Testis (tissue), 3 donors: ENCODE results near the gene PSTK. TPM values are rescaled to one million over a fixed set of nuclear protein-coding genes. Genes with fewer than 3 reads are reported as not detected.

Source experiments
- DNase-seq: peaks from one replicate; pipeline ENCODE4 v3.0.0-alpha.2; 2019
- H3K27ac ChIP-seq, 2 donors: fragments of 200-600 bp; sonication (generic); one replicate each; pipeline ENCODE4 v1.5.1; 2019
- H3K27me3 ChIP-seq: fragments of 200-600 bp; sonication (generic); one replicate; pipeline ENCODE4 v1.5.1; 2019
- H3K36me3 ChIP-seq: fragments of 200-600 bp; sonication (generic); one replicate; pipeline ENCODE4 v1.5.1; 2017; ENCODE audit warnings: low read depth; ENCODE audit errors: missing control alignments
- H3K4me1 ChIP-seq: fragments of 200-600 bp; sonication (generic); one replicate; pipeline ENCODE4 v1.5.1; 2019
- H3K4me3 ChIP-seq, 2 donors: fragments of 200-600 bp; sonication (generic); one replicate each; pipeline ENCODE4 v1.5.1; 2017 to 2019
- H3K9me3 ChIP-seq: fragments of 200-600 bp; sonication (generic); one replicate; pipeline ENCODE4 v1.5.1; 2017
- POLR2A ChIP-seq: fragments of 450-650 bp; IDR thresholded peaks from one replicate; pipeline ENCODE4 v1.6.1; 2017; ENCODE audit warnings: antibody characterized with exemption, mild to moderate bottlenecking, moderate library complexity
- WGBS, 2 donors: methylation state at CpG; one replicate each; pipeline ENCODE4 v1.1.5; 2018; 5-methylcytosine and 5-hydroxymethylcytosine counted together
- intact Hi-C: fragments of 100-400 bp; cut with DNase I; formaldehyde crosslinking; loops from one replicate; pipeline ENCODE4 v1.15.1; 2023; ENCODE audit warnings: low total_unique reads
- polyA plus RNA-seq: library from polyadenylated mRNA; stranded (reverse); fragments of 350-450 nt; fragmentation: Illumina TruSeq; extraction: RNeasy Lipid Tissue Mini Kit (QIAGEN cat#74804); gene quantifications from one replicate; pipeline ENCODE4 v1.2.3, GENCODE V29; 2014; ENCODE audit warnings: low read depth, low replicate concordance; ENCODE audit not compliant: insufficient read depth
- total RNA-seq, 2 donors: library from RNA; depleted of rRNA; stranded (reverse); fragments of >200 nt; gene quantifications; one replicate each; pipeline ENCODE4 v1.2.3, GENCODE V29; 2016
- TF ChIP-seq, protein P1 (sequence below), 3 experiments: fragments of 450-650 bp in 2 of 3; fragments of 200-600 bp in 1 of 3; sonication (generic) in 1 of 3; IDR thresholded peaks; one replicate each; pipeline ENCODE4 v1.5.1; 2016 to 2019; ENCODE audit warnings: antibody characterized with exemption in 3 of 3, mild to moderate bottlenecking in 2 of 3, moderate library complexity in 1 of 3

Gene PSTK
- total and polyA plus RNA-seq, 3 donors from 2014 or later = 12.1 to 19.1 (median 15.7) TPM

DNA sequence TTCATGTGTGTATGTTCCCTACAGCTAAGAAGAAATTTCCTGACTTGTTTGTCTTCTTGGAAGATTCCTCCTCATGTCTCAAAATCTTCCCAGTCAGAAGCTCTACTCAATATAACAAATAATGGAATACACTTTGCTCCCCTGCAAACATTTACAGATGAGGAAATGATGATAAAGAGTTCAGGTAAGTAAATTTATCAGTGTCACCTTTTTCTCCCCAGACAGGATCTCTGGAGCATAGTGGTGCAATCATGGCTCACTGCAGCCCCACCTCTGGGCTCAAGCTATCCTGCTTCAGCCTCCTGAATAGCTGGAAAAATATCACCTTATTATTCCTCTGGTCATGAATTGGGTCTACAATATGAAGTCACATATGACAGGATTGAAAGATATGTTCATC is 54.1 kb downstream of the PSTK start:
- Histone ChIP-seq H3K9me3 (no peaks in the 10 kb centered on the region), H3K36me3 (no peaks in the 10 kb centered on the region), H3K4me1 (no peaks in the 10 kb centered on the region), H3K27ac (no peak overlapping the region), H3K4me3 (no peak overlapping the region), H3K27me3 (no peaks in the 10 kb centered on the region)
- intact Hi-C loops = no loop called here
- TF ChIP-seq, protein P1, sequence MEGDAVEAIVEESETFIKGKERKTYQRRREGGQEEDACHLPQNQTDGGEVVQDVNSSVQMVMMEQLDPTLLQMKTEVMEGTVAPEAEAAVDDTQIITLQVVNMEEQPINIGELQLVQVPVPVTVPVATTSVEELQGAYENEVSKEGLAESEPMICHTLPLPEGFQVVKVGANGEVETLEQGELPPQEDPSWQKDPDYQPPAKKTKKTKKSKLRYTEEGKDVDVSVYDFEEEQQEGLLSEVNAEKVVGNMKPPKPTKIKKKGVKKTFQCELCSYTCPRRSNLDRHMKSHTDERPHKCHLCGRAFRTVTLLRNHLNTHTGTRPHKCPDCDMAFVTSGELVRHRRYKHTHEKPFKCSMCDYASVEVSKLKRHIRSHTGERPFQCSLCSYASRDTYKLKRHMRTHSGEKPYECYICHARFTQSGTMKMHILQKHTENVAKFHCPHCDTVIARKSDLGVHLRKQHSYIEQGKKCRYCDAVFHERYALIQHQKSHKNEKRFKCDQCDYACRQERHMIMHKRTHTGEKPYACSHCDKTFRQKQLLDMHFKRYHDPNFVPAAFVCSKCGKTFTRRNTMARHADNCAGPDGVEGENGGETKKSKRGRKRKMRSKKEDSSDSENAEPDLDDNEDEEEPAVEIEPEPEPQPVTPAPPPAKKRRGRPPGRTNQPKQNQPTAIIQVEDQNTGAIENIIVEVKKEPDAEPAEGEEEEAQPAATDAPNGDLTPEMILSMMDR (IDR thresholded peaks at IDR 0.05) = no peak
- TF ChIP-seq POLR2A = no peak
- DNase-seq = no peak

GRCh38 chr10:123035467-123036086 is 55.4 kb downstream of the PSTK start:
- DNase-seq = no peak
- H3K27ac ChIP-seq = no peak overlapping the region
- no peak overlapping the region for H3K4me3 ChIP-seq
- no peak for TF ChIP-seq POLR2A
- TF ChIP-seq, protein P1 (IDR thresholded peaks at IDR 0.05) = no peak
- no peaks in the 10 kb centered on the region for H3K36me3 ChIP-seq
- H3K4me1 ChIP-seq = no peaks in the 10 kb centered on the region
- WGBS, 2 donors = 87 to 89% methylated on average over 8 of the region's 8 CpGs
- H3K27me3 ChIP-seq = no peaks in the 10 kb centered on the region
- no peaks in the 10 kb centered on the region for H3K9me3 ChIP-seq
- intact Hi-C loops = no loop called here

DNA sequence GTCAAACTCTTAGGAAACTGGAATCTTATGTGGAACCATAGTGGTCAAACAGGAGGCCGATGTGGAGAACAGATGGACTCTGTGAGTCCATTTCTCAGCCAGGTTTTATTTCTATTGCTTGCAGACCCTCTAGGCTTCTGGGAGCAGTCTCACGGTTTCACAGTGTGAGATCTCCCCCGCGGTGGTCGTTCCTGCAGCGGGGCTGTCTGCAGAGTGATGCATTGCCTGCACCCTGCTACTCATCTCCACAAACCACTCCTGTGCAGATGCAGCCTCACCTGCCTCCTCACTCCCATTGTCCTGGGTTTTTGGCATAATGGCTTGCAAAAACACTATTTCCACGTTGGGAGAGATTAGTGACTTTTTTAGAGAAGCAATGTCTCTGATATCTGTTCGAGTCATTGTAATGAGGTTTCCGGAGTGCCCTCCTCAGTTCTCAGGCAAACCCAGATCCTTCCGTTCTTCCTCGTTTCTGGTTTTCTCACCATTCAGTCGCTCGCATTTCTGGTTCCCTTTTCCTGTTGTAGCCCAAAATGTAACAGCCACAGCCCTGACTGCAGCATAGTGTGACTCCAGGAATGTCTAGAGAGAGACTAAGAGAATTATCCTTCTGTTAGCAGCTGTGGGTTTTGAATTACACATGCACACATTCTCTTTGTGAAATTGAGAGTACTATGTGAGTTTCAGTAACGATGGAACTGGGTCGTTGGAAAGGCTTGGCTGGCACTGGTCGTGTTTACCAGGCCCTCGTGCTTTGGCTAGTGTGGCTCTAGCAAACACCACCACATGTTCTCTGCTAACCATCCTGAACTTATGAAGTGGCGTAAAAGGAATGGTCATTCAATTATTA is 58.8 kb downstream of the PSTK start:
- H3K4me1 ChIP-seq = no peaks in the 10 kb centered on the region
- H3K4me3 ChIP-seq = no peak overlapping the region
- no peaks in the 10 kb centered on the region for H3K36me3 ChIP-seq
- no peak for DNase-seq
- no peak overlapping the region for H3K27ac ChIP-seq
- no peak for TF ChIP-seq POLR2A
- TF ChIP-seq, protein P1 (IDR thresholded peaks at IDR 0.05) = no peak
- intact Hi-C loops = no loop called here
- no peaks in the 10 kb centered on the region for H3K9me3 ChIP-seq
- 59 to 64% methylated on average over 18 of the region's 18 CpGs for WGBS, 2 donors
- no peaks in the 10 kb centered on the region for H3K27me3 ChIP-seq

DNA sequence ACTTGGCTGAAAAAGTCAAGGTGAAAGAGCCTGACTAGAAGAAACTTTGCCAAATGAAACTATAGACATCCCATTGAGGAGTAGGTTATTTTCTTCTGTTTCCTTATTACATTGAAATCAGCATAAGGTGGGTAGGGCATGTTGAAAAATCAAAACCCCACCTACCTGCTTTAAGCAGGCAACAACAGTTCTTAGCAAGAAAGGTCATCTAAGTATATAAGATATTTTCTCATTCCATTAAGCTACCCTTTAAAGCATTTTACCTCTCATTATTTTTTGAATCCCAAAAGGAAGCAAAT is 59.4 kb downstream of the PSTK start:
- no peaks in the 10 kb centered on the region for H3K27me3 ChIP-seq
- no peaks in the 10 kb centered on the region for H3K9me3 ChIP-seq
- no peak for TF ChIP-seq POLR2A
- TF ChIP-seq, protein P1 (IDR thresholded peaks at IDR 0.05) = no peak
- H3K4me3 ChIP-seq = no peak overlapping the region
- no peaks in the 10 kb centered on the region for H3K4me1 ChIP-seq
- H3K36me3 ChIP-seq = no peaks in the 10 kb centered on the region
- DNase-seq = no peak
- intact Hi-C loops = no loop called here
- H3K27ac ChIP-seq = no peak overlapping the region

Other genes starting within 250 kb of the PSTK start
- 1 to 10 TPM; 1.5 to 2.0 TPM for gene CUZD1, start 134.5 kb upstream of the PSTK start, total RNA-seq
- 1.9 TPM for gene CUZD1, start 134.5 kb upstream of the PSTK start, polyA plus RNA-seq
- gene FAM24B, start 100.8 kb upstream of the PSTK start, total RNA-seq = 10 to 100 TPM; 12.6 to 18.3 TPM
- 12.1 TPM for gene FAM24B, start 100.8 kb upstream of the PSTK start, polyA plus RNA-seq
- 1 to 10 TPM; 6.1 to 7.6 TPM for gene FAM24A, start 69.8 kb upstream of the PSTK start, total RNA-seq
- gene FAM24A, start 69.8 kb upstream of the PSTK start, polyA plus RNA-seq = 27.2 TPM
- gene C10orf88, start 26.2 kb upstream of the PSTK start, total RNA-seq = 10 to 100 TPM; 18.5 to 20.6 TPM
- gene C10orf88, start 26.2 kb upstream of the PSTK start, polyA plus RNA-seq = 50.8 TPM
- 10 to 100 TPM; 18.8 to 21.4 TPM for gene IKZF5, start 28.4 kb downstream of the PSTK start, total RNA-seq
- gene IKZF5, start 28.4 kb downstream of the PSTK start, polyA plus RNA-seq = 21.4 TPM
- 10 to 100 TPM; 17.3 to 19.1 TPM for gene ACADSB, start 28.6 kb downstream of the PSTK start, total RNA-seq
- 19.3 TPM for gene ACADSB, start 28.6 kb downstream of the PSTK start, polyA plus RNA-seq
- under 1 TPM; 0.25 to 0.55 TPM for gene HMX3, start 155.6 kb downstream of the PSTK start, total RNA-seq
- gene HMX3, start 155.6 kb downstream of the PSTK start, polyA plus RNA-seq = not detected
- gene HMX2, start 167.7 kb downstream of the PSTK start, total RNA-seq = under 1 TPM; 0.19 to 0.47 TPM
- not detected for gene HMX2, start 167.7 kb downstream of the PSTK start, polyA plus RNA-seq
- 10 to 100 TPM; 78.7 to 96.0 TPM for gene BUB3, start 174.0 kb downstream of the PSTK start, total RNA-seq
- gene BUB3, start 174.0 kb downstream of the PSTK start, polyA plus RNA-seq = 148 TPM